ENCODE data around the gene SSRP1. TPM values are rescaled to one million over a fixed set of nuclear protein-coding genes. Genes with fewer than 3 reads are reported as not detected.

SSRP1 gene
- total RNA-seq, 1 donor from 2014 or later = 79.5 TPM

GRCh38 chr11:57379732-57380131 is 44.0 kb upstream of the SSRP1 start:
- Histone ChIP-seq H3K79me2 (ENCODE audit: insufficient read depth, low read length) (no peaks in the 10 kb centered on the region), H3K27me3 (ENCODE audit: insufficient read depth, low read length) (no peaks in the 10 kb centered on the region), H3K4me2 (ENCODE audit: low read length) (no peak overlapping the region), H3K27ac (ENCODE audit: low read depth, low read length) (no peak overlapping the region), H4K20me1 (ENCODE audit: insufficient read depth, low read length) (no peaks in the 10 kb centered on the region), H3K9me3 (ENCODE audit: insufficient read depth, low read depth, low read length) (no peaks in the 10 kb centered on the region), H3K36me3 (ENCODE audit: insufficient read depth, low read length) (no peaks in the 10 kb centered on the region), H2AFZ (ENCODE audit: low read depth, low read length) (no peak overlapping the region), H3K4me3 (ENCODE audit: insufficient read depth, low read depth, low read length) (no peak overlapping the region), H3K9ac (ENCODE audit: low read length) (no peak overlapping the region), H3K4me1 (ENCODE audit: insufficient read depth, low read length) (no peaks in the 10 kb centered on the region)
- Mint-ChIP-seq H3K27me3 (ENCODE audit: low read depth, unreplicated experiment) (peaks cover 52% of the 10 kb centered on the region), H3K4me3 (ENCODE audit: unreplicated experiment) (no peak overlapping the region), H3K27ac (ENCODE audit: unreplicated experiment) (peak overlapping the region; percentile 1), H3K4me1 (ENCODE audit: low read depth, unreplicated experiment) (no peaks in the 10 kb centered on the region), H3K36me3 (ENCODE audit: low read depth, unreplicated experiment) (no peaks in the 10 kb centered on the region), H3K9me3 (ENCODE audit: unreplicated experiment) (no peaks in the 10 kb centered on the region)
- DNase-seq (ENCODE audit: low read depth) = peak; percentile 14
- FAIRE-seq = no peak
- TF ChIP-seq, protein P1, sequence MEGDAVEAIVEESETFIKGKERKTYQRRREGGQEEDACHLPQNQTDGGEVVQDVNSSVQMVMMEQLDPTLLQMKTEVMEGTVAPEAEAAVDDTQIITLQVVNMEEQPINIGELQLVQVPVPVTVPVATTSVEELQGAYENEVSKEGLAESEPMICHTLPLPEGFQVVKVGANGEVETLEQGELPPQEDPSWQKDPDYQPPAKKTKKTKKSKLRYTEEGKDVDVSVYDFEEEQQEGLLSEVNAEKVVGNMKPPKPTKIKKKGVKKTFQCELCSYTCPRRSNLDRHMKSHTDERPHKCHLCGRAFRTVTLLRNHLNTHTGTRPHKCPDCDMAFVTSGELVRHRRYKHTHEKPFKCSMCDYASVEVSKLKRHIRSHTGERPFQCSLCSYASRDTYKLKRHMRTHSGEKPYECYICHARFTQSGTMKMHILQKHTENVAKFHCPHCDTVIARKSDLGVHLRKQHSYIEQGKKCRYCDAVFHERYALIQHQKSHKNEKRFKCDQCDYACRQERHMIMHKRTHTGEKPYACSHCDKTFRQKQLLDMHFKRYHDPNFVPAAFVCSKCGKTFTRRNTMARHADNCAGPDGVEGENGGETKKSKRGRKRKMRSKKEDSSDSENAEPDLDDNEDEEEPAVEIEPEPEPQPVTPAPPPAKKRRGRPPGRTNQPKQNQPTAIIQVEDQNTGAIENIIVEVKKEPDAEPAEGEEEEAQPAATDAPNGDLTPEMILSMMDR (IDR thresholded peaks at IDR 0.05; ENCODE audit: insufficient read depth, low read depth, low read length) = no peak
- no peak for TF ChIP-seq EZH2 (IDR thresholded peaks at IDR 0.05; ENCODE audit: insufficient read depth, low read length)

GRCh38 chr11:57378186-57378585 is 42.5 kb upstream of the SSRP1 start:
- no peak for FAIRE-seq
- Histone ChIP-seq H2AFZ (ENCODE audit: low read depth, low read length) (no peak overlapping the region), H3K9ac (ENCODE audit: low read length) (no peak overlapping the region), H3K4me1 (ENCODE audit: insufficient read depth, low read length) (no peaks in the 10 kb centered on the region), H4K20me1 (ENCODE audit: insufficient read depth, low read length) (no peaks in the 10 kb centered on the region), H3K27me3 (ENCODE audit: insufficient read depth, low read length) (no peaks in the 10 kb centered on the region), H3K4me2 (ENCODE audit: low read length) (no peak overlapping the region), H3K27ac (ENCODE audit: low read depth, low read length) (no peak overlapping the region), H3K9me3 (ENCODE audit: insufficient read depth, low read depth, low read length) (no peaks in the 10 kb centered on the region), H3K79me2 (ENCODE audit: insufficient read depth, low read length) (no peaks in the 10 kb centered on the region), H3K4me3 (ENCODE audit: insufficient read depth, low read depth, low read length) (no peak overlapping the region), H3K36me3 (ENCODE audit: insufficient read depth, low read length) (no peaks in the 10 kb centered on the region)
- no peak for TF ChIP-seq EZH2 (IDR thresholded peaks at IDR 0.05; ENCODE audit: insufficient read depth, low read length)
- TF ChIP-seq, protein P1 (IDR thresholded peaks at IDR 0.05; ENCODE audit: insufficient read depth, low read depth, low read length) = no peak
- no peaks in the 10 kb centered on the region for H3K4me1 Mint-ChIP-seq (ENCODE audit: low read depth, unreplicated experiment)
- no peak for DNase-seq (ENCODE audit: low read depth)
- H3K4me3 Mint-ChIP-seq (ENCODE audit: unreplicated experiment) = no peak overlapping the region
- peaks cover 1% of the 10 kb centered on the region for H3K9me3 Mint-ChIP-seq (ENCODE audit: unreplicated experiment)
- H3K27me3 Mint-ChIP-seq (ENCODE audit: low read depth, unreplicated experiment) = peaks cover 47% of the 10 kb centered on the region
- H3K27ac Mint-ChIP-seq (ENCODE audit: unreplicated experiment) = no peak overlapping the region
- H3K36me3 Mint-ChIP-seq (ENCODE audit: low read depth, unreplicated experiment) = no peaks in the 10 kb centered on the region

- no peak overlapping the region for H3K4me3 ChIP-seq (ENCODE audit: insufficient read depth, low read depth, low read length)
- TF ChIP-seq, protein P1 (IDR thresholded peaks at IDR 0.05; ENCODE audit: insufficient read depth, low read depth, low read length) = no peak
- TF ChIP-seq EZH2 (IDR thresholded peaks at IDR 0.05; ENCODE audit: insufficient read depth, low read length) = no peak
- Mint-ChIP-seq H3K27ac (ENCODE audit: unreplicated experiment) (peak overlapping the region; percentile 20), H3K27me3 (ENCODE audit: low read depth, unreplicated experiment) (peaks cover 44% of the 10 kb centered on the region), H3K4me3 (ENCODE audit: unreplicated experiment) (no peak overlapping the region), H3K9me3 (ENCODE audit: unreplicated experiment) (peaks cover 1% of the 10 kb centered on the region), H3K36me3 (ENCODE audit: low read depth, unreplicated experiment) (no peaks in the 10 kb centered on the region), H3K4me1 (ENCODE audit: low read depth, unreplicated experiment) (no peaks in the 10 kb centered on the region)
- H4K20me1 ChIP-seq (ENCODE audit: insufficient read depth, low read length) = no peaks in the 10 kb centered on the region
- no peaks in the 10 kb centered on the region for H3K9me3 ChIP-seq (ENCODE audit: insufficient read depth, low read depth, low read length)
- H3K27me3 ChIP-seq (ENCODE audit: insufficient read depth, low read length) = no peaks in the 10 kb centered on the region
- H3K4me2 ChIP-seq (ENCODE audit: low read length) = no peak overlapping the region
- no peak overlapping the region for H3K27ac ChIP-seq (ENCODE audit: low read depth, low read length)
- FAIRE-seq (no peak), DNase-seq (ENCODE audit: low read depth) (no peak)
- no peak overlapping the region for H2AFZ ChIP-seq (ENCODE audit: low read depth, low read length)
- H3K4me1 ChIP-seq (ENCODE audit: insufficient read depth, low read length) = no peaks in the 10 kb centered on the region
- no peaks in the 10 kb centered on the region for H3K36me3 ChIP-seq (ENCODE audit: insufficient read depth, low read length)
- H3K9ac ChIP-seq (ENCODE audit: low read length) = no peak overlapping the region
- H3K79me2 ChIP-seq (ENCODE audit: insufficient read depth, low read length) = no peaks in the 10 kb centered on the region
Observed at GRCh38 chr11:57377107-57377506, 41.4 kb upstream of the SSRP1 start.
